Sigmoid colon (tissue), 7 donors: ENCODE measurements around the gene KLHL13. TPM values are rescaled to one million over a fixed set of nuclear protein-coding genes. Genes with fewer than 3 reads are reported as not detected.

Experiments used
- DNase-seq: peaks from one replicate; pipeline ENCODE4 v3.0.0-alpha.2; 2019
- H3K27ac ChIP-seq, 4 donors: fragments of 200-600 bp; sonication (generic); one replicate each; pipeline ENCODE4 v1.5.1; 2016 to 2019; ENCODE audit warnings: mild to moderate bottlenecking in 1 of 4
- H3K27me3 ChIP-seq, 3 donors: fragments of 200-600 bp; sonication (generic); one replicate each; pipeline ENCODE4 v1.5.1; 2019; ENCODE audit warnings: mild to moderate bottlenecking in 1 of 3
- H3K36me3 ChIP-seq, 4 donors: fragments of 200-600 bp; sonication (generic); one replicate each; pipeline ENCODE4 v1.5.1; 2016 to 2019
- H3K4me1 ChIP-seq, 4 donors: fragments of 200-600 bp; sonication (generic); one replicate each; pipeline ENCODE4 v1.5.1; 2017 to 2019
- H3K4me3 ChIP-seq, 4 donors: fragments of 200-600 bp; sonication (generic); one replicate each; pipeline ENCODE4 v1.5.1; 2017 to 2019; ENCODE audit warnings: mild to moderate bottlenecking in 2 of 4, moderate library complexity in 1 of 4
- H3K9me3 ChIP-seq, 4 donors: fragments of 200-600 bp in 3 of 4; sonication (generic) in 3 of 4; one replicate each; pipeline versions ENCODE4 v1.5.1 to v1.6.1; 2013 to 2019
- CTCF ChIP-seq, 4 experiments: fragments of 450-650 bp in 3 of 4; fragments of 200-600 bp in 1 of 4; IDR thresholded peaks; one replicate each; pipeline ENCODE4 v1.5.1; 2016 to 2019; ENCODE audit warnings: antibody characterized with exemption in 4 of 4, mild to moderate bottlenecking in 3 of 4, moderate library complexity in 2 of 4
- EP300 ChIP-seq, 4 donors: sonication (generic); formaldehyde crosslinking; IDR thresholded peaks; one replicate each; pipeline ENCODE4 v1.6.1; 2017; ENCODE audit warnings: antibody characterized with exemption in 4 of 4
- POLR2A ChIP-seq, 2 donors: fragments of 450-650 bp; IDR thresholded peaks; one replicate each; pipeline ENCODE4 v1.6.1; 2016; ENCODE audit warnings: antibody characterized with exemption in 2 of 2, mild to moderate bottlenecking in 2 of 2, moderate library complexity in 2 of 2
- POLR2AphosphoS5 ChIP-seq, 4 donors: sonication (generic); formaldehyde crosslinking; IDR thresholded peaks; one replicate each; pipeline ENCODE4 v1.6.1; 2017; ENCODE audit warnings: antibody characterized with exemption in 4 of 4
- WGBS, 2 donors: extraction: QIAGEN DNeasy Blood & Tissue Kit; methylation state at CpG; one replicate each; pipeline ENCODE4 v1.1.7; 2013; 5-methylcytosine and 5-hydroxymethylcytosine counted together
- intact Hi-C: fragments of 100-400 bp; cut with DNase I; formaldehyde crosslinking; loops from one replicate; pipeline ENCODE4 v1.15.1; 2023
- polyA plus RNA-seq, 3 donors: library from polyadenylated mRNA; stranded (reverse); fragments of 200-250 nt; gene quantifications; one replicate each; pipeline ENCODE4 v1.2.3, GENCODE V29; 2013
- total RNA-seq, 4 donors: library from RNA; depleted of rRNA; stranded (reverse); fragments of >200 nt; gene quantifications; one replicate each; pipeline ENCODE4 v1.1.0, GENCODE V29; 2016
- donor health status: healthy with polysubstance abuse.
- donor health status: Bipolar disorder and iron deficiency.
- donor health status: healthy.

Gene KLHL13
- total and polyA plus RNA-seq, 7 donors: 1.2 to 12.9 (median 8.9) TPM

DNA sequence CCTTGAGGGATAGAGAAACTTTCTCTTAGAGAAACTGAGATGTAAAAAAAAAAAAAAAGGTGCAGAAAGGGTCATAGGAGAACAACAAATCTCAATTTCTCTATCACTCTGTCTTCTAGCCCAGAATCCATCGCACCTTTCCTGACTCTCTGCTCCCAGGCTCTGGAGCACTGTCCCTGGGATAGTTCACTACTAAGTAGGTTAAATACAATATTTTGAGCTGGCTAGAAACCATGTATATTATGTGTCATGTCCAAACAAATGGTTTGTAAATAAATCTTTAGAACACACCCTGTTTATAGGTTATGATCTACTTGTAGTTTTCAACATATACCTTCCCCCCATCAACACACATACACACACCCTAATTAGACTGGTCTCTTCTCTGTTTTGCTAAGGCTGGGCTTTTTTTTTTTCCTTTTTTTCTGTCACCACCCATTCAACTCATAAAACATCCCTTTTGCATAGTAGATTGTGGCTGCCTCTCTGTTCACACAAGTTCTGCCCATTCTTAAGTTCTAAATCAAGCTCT is 124.4 kb downstream of the KLHL13 start:
- TF ChIP-seq POLR2AphosphoS5 (IDR thresholded peaks at IDR 0.05) (no peak), CTCF (IDR thresholded peaks at IDR 0.05) (no peak), POLR2A (IDR thresholded peaks at IDR 0.05) (no peak), EP300 (IDR thresholded peaks at IDR 0.05) (no peak)

GRCh38 chrX:117990438-117990837 is 126.2 kb downstream of the KLHL13 start:
- Histone ChIP-seq H3K4me3 (no peak overlapping the region), H3K27ac (no peak overlapping the region), H3K36me3 (no peaks in the 10 kb centered on the region), H3K27me3 (no peaks in the 10 kb centered on the region), H3K9me3 (no peaks in the 10 kb centered on the region), H3K4me1 (no peaks in the 10 kb centered on the region)
- no peak for TF ChIP-seq POLR2AphosphoS5 (IDR thresholded peaks at IDR 0.05)
- TF ChIP-seq EP300 (IDR thresholded peaks at IDR 0.05): no peak
- no peak for TF ChIP-seq CTCF (IDR thresholded peaks at IDR 0.05)
- TF ChIP-seq POLR2A (IDR thresholded peaks at IDR 0.05): no peak
- DNase-seq: no peak
- 75 to 83% methylated on average over 3 of the region's 3 CpGs for WGBS, 2 donors
- intact Hi-C loops: loop anchor here (10.0 kb wide), 1 partner anchor 264 kb away; no protein-coding TSS in a partner anchor

More for the DNA sequence above, 124.4 kb downstream of the KLHL13 start:
- intact Hi-C loops: loop anchor here (10.0 kb wide), 1 partner anchor 263 kb away; no protein-coding TSS in a partner anchor
- Histone ChIP-seq H3K4me1 (no peaks in the 10 kb centered on the region), H3K9me3 (no peaks in the 10 kb centered on the region), H3K27me3 (no peaks in the 10 kb centered on the region), H3K27ac (no peak overlapping the region), H3K36me3 (no peaks in the 10 kb centered on the region), H3K4me3 (no peak overlapping the region)
- 29 to 83% methylated on average over 1 of the region's 1 CpG for WGBS, 2 donors
- no peak for DNase-seq

DNA sequence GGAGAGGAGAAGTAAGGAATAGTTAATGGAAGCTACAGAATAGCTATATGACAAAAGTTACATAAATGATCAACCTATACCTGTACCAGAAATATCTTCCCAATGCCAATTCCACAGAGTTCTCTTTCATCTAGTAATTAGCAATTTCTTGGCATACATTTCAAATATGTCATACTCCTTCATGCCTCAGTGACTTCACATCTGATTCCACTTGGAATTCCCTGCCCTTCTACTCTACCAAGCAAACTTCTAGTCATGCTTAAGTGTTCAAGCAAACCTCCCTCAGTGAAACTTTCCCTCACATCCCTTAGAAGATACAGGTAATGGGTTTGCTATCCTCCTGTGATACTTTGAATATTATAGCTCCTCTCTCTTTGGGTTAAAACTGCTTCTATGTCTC is 127.1 kb downstream of the KLHL13 start:
- H3K27me3 ChIP-seq: no peaks in the 10 kb centered on the region
- no peak for TF ChIP-seq EP300 (IDR thresholded peaks at IDR 0.05)
- TF ChIP-seq CTCF (IDR thresholded peaks at IDR 0.05): no peak
- no peak for TF ChIP-seq POLR2A (IDR thresholded peaks at IDR 0.05)
- H3K4me1 ChIP-seq: no peaks in the 10 kb centered on the region
- intact Hi-C loops: no loop called here
- no peak for DNase-seq
- no peak overlapping the region for H3K4me3 ChIP-seq
- no peaks in the 10 kb centered on the region for H3K36me3 ChIP-seq
- H3K27ac ChIP-seq: no peak overlapping the region
- H3K9me3 ChIP-seq: no peaks in the 10 kb centered on the region

DNA sequence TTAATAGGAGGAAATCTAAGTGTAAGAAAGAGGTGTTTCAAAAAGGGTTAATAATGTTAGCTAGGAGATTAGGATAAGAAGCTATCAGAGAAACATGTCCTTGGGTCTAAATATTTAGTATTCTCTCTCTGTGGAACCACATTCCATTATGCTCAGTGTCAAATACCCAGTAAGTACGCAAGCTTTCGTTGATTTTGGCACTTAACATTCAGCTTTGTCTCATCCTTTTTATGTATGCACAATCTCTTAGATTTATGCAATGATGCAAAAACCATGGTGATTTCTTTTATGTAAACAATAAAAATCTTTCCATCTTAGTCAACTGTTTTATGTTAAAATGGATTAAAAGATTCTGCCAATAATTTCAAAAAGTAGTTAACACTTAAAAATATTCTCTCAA is 129.2 kb downstream of the KLHL13 start:
- H3K4me3 ChIP-seq: no peak overlapping the region
- H3K9me3 ChIP-seq: no peaks in the 10 kb centered on the region
- no peaks in the 10 kb centered on the region for H3K36me3 ChIP-seq
- H3K27ac ChIP-seq: no peak overlapping the region
- no peak for DNase-seq
- TF ChIP-seq EP300 (IDR thresholded peaks at IDR 0.05) (no peak), CTCF (IDR thresholded peaks at IDR 0.05) (no peak), POLR2A (IDR thresholded peaks at IDR 0.05) (no peak), POLR2AphosphoS5 (IDR thresholded peaks at IDR 0.05) (no peak)
- H3K27me3 ChIP-seq: no peaks in the 10 kb centered on the region
- H3K4me1 ChIP-seq: no peaks in the 10 kb centered on the region
- intact Hi-C loops: no loop called here
- WGBS, 2 donors: 69 to 74% methylated on average over 2 of the region's 2 CpGs

- TF ChIP-seq CTCF (IDR thresholded peaks at IDR 0.05) (no peak), POLR2A (IDR thresholded peaks at IDR 0.05) (no peak), POLR2AphosphoS5 (IDR thresholded peaks at IDR 0.05) (no peak), EP300 (IDR thresholded peaks at IDR 0.05) (no peak)
- WGBS, 2 donors: 18 to 65% methylated on average over 1 of the region's 1 CpG
- DNase-seq: no peak
- intact Hi-C loops: no loop called here
- Histone ChIP-seq H3K9me3 (no peaks in the 10 kb centered on the region), H3K27ac (no peak overlapping the region), H3K4me3 (no peak overlapping the region), H3K36me3 (no peaks in the 10 kb centered on the region), H3K4me1 (no peaks in the 10 kb centered on the region), H3K27me3 (no peaks in the 10 kb centered on the region)
These were observed 131.4 kb downstream of the KLHL13 start for GRCh38 chrX:117985241-117985640.
